Stomach (tissue), 4 donors: ENCODE measurements around the gene RPAP3.

ENCODE experiments used
- POLR2A ChIP-seq, 4 donors: fragments of 450-650 bp; IDR thresholded peaks; one replicate each; pipeline ENCODE4 v1.6.1; 2016; ENCODE audit warnings: antibody characterized with exemption in 4 of 4, control low read depth in 2 of 4, mild to moderate bottlenecking in 1 of 4, moderate library complexity in 1 of 4
- POLR2AphosphoS5 ChIP-seq, 3 donors: sonication (generic); formaldehyde crosslinking; IDR thresholded peaks; one replicate each; pipeline ENCODE4 v1.6.1; 2016; ENCODE audit warnings: antibody characterized with exemption in 3 of 3

DNA sequence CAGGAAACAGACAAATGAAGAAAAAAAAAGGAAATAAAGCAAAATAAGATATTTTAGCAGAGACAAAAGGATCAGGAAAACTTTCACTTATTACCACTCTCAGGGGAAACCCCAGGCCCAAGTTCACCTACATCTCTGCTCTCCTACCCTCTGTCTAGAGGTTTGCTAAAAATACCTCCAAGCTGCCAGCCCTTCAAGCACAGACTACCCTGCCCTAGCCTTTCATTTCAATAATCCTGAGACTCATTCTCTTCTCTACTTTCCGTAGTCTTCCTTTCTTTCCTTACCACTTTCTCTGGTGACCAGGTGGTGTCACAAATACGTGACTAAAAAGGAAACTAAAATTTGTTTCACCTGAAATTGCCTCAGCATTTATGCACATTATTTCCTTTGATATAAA lies 33.8 kb downstream of the RPAP3 start:
- no peak for TF ChIP-seq POLR2A (IDR thresholded peaks at IDR 0.05)
- no peak for TF ChIP-seq POLR2AphosphoS5 (IDR thresholded peaks at IDR 0.05)
